NCI-H2196 treated with DMSO at 0.1 percent for 48 hours (cell line): ENCODE data around the gene LILRA6.
"Not testable (repeated sequence)": the region's sequence is repeated elsewhere in the genome, so short reads cannot be mapped to it uniquely, and the experiment has no call there.

Experiments used
- DNase-seq: peaks from one replicate; lab custom pipeline; 2025; ENCODE audit not compliant: unreplicated experiment; lab: John Stamatoyannopoulos, UW

The LILRA6 gene

DNA sequence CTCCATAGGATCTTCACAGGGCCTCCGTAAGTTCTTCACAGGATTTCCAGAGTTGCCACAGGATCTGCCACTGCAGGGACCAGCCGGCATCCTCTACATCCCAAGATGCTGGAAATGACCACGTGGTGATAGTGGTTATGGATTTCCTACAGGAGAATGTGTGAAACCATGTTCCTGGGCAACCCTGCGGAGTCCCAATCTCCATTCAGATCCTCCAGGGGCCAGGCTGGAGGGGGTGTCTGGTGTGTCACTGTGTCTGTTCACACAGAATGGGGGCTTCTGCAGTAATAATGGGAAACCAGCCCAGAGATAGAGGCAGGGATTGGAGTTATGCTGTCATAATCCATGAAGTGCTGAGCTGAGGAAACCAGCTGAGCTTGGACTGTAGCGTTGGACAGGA, 8.6 kb downstream of the LILRA6 start:
- DNase-seq, result no peak

DNA sequence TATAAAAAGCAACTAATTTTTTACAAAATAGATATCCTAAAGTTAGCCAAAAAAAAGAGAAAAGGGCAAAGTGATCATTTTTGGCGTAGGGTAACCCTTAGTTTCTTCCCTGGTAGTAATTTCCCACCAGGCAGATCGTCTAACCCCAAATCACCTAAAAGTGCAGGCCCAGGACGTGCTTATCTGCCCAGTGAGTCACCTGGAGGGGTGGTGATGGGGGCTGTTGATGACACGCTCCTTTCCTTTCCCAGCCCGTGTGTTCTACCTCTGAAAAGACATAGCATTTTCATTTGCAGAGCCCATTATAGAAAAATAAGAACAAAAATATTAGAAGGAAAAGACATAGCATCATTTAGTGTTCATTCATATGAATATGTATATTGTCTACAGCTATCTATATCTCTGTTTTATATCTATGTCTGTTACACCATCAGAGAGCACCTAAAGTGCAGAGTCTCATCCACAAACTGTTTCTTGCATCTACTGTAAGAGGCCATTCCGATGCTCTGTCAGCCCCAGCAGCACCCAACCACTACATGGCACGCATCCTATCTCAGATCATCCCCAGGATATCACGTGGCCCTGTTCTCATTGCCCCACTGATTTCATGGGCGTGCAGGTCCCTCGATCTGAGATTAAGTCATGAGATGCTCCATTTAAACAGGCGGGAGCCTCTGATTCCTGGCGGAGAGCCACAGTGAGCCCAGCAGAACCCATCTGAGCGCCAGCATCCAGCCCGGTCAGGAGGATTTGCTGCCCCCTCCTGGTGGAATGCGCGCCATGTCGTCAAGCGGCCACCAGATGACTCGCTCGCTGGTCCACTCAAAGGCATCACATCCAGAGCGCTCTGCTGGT, 11.3 kb downstream of the LILRA6 start:
- DNase-seq, result peak; percentile 78

DNA sequence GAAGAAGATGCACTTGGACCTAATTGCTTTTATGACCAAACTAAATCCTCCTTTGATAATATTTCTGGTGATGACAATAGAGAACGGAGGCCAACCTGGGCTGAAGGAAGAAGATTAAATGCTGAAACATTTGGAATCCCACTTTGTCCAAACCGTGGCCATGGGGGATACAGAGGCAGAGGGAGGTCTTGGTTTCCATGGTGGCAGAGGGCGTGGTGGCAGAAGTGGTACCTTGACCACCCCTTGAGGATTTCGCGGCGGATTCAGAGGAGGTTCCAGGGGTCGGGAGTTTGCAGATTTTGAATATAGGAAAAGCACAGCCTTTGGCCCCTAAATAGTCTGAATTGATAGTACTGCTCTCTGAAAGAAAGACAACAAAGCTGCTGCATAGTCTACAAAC, 12.6 kb downstream of the LILRA6 start:
- no peak for DNase-seq

DNA sequence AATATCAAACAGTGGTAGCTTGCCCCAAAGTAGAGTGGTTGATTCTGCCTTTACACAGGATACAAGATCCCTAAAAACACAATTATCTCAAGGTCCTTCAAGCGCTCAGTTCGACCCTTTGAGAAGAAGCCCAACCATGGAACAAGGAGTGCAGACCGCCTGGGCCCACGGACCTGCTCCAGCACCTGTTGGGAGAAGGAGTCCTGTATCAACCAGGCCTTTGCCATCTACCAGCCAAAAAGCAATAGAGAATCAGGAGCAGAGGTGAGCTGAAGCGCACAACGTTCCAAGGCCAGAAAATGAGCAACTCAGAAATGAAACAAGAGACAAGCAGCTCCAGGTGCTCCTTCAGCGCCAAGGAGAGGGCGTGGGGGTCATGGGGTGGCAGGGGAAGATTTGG, 13.4 kb downstream of the LILRA6 start:
- no peak for DNase-seq

DNA sequence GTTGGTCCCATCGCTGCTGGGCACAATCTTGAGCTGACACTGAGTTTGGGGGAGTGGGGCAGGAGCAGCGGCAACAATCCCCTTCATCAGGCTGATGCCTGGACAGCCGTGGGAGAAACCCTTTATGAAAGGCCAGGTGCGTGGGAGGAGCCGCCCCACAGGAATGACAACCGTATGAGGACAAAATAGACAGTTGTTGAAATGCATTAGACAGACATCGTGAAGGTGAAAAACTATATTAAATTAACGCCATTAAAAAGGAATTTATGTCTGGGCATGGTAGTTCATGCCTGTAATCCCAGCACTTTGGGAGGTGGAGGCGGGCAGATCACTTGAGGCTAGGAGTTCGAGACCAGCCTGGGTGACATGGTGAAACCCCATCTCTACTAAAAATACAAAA, 18.0 kb downstream of the LILRA6 start:
- DNase-seq, result not testable (repeated sequence)

DNA sequence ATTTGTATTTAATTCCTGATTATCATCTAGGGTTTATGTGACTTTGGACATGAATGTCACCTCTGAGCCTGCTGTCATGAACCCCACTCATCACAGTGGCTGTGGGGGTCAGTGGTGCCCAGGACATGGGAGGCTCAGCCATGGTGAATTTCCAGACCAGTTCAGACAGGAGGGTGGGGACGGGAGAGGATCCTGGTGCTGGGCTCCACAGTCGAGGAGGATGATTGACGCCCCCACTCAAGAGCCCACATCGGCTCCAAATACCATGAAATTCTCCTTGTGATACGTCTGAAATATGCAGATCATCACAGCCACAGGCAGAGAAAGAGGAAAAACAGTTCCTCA, 18.7 kb downstream of the LILRA6 start:
- not testable (repeated sequence) for DNase-seq

DNA sequence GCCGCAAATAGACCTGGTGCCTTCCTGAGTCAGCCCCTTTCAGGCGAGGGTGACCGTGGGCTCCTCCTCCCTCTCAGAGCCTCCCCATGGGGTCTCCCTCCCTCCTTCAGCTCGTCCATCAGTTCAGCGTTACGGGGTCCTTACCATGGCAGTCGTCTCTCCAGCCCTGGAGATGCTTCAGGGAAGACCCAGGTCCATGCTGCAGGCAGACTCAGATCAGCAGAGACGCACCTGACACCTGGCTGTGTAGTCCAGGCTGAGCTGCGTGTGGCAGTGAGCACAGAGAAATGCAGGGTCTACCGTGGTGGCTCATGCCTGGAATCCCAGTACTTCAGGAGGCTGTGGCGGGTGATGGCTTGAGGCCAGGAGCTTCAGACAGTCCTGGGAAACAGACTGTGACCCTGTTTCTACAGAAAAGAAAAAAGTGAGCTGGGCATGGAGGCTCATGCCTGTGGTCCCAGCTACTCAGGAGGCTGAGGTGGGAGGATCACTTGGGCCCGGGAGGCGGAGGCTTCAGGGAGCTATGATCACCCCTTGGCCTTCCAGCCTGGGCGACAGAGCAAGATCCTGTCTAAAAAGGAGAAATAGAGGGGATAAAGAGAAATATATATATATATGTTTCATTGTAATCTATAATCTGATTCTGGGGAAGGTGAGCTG, 19.2 kb downstream of the LILRA6 start:
- not testable (repeated sequence) for DNase-seq

DNA sequence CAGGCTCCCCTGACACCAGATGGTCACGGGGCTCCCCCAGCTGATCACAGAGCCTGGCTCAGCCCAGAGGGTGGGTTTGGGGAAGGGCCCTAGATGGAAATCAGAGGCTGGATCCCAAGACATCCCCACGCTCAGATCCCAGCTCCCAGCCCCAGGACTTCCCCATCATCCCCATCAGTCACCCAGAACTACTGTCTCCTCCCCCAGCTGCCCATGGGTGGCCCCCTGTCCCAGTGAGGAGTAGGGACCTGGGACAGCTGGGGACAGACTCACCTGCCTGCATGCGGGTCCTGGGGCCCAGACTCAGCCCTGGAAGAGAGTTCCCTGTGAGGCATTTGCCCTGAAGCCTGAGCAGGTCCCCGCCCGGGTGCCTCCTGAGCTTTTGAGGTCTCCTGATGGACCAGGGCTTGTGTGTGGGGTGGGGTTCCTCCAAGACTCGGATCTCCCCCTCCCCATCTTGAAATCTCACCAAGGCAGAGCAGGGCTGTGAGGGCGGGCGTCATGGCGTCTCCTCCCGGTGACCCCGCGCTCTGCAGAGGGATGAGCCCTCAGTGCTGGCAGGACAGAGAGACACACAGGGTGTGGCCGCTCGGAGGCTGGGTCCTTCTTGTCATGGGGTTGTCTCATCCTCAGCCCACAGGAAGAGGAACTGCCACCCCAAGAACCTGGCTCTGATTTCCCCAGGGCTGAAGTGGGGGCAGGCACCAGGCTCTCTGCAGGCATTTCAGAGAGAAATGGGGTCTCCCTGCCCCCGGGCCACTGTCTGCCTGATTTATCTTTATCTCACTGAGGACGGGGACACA, 19.9 kb downstream of the LILRA6 start, which contains the start of gene LILRB3:
Gene LILRB3, minus strand, starts transcription at position 534 of the 803 bp plus-strand sequence. Its CDS starts 31 bp downstream, at position 503.
- not testable (repeated sequence) for DNase-seq

DNA sequence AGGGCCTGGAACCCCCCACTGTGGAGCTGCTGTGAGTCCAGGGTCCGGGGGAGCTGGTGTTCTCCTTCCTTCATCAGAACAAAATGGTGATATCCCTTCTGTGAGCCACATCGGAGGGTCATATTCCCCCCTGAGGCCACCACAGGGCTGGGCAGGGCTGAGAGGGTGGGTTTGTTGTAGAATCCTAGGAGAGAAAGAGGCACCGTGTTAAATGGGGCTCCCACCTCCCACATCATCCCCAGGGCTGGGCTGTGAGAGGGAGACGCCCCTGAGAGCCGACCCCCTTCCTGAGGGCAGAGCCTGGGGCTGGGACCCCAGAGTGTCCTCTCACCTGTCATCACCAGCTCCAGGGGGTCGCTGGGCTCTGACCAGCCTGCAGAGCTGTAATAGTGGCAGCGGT, 20.6 kb downstream of the LILRA6 start:
- DNase-seq, result not testable (repeated sequence)

DNA sequence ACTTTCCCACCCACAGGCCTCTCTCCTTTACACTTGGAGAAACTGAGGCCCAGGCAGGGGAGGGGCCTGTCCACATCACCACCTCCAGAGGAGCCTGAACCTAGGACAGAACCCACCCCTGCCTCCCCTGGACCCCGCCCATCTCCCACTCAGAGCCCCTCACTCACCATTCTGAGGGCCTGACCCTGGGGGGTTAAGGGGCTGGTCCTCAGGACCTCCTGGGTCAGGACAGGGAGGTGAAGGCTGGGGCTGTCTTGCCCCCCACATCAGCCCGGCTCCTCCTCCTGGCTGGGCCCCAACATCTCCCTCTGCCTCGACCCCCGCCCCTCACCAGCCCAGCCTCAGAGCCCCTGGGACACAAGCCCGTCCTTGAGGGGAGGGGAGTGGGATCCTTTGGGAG, 22.9 kb downstream of the LILRA6 start:
- not testable (repeated sequence) for DNase-seq

DNA sequence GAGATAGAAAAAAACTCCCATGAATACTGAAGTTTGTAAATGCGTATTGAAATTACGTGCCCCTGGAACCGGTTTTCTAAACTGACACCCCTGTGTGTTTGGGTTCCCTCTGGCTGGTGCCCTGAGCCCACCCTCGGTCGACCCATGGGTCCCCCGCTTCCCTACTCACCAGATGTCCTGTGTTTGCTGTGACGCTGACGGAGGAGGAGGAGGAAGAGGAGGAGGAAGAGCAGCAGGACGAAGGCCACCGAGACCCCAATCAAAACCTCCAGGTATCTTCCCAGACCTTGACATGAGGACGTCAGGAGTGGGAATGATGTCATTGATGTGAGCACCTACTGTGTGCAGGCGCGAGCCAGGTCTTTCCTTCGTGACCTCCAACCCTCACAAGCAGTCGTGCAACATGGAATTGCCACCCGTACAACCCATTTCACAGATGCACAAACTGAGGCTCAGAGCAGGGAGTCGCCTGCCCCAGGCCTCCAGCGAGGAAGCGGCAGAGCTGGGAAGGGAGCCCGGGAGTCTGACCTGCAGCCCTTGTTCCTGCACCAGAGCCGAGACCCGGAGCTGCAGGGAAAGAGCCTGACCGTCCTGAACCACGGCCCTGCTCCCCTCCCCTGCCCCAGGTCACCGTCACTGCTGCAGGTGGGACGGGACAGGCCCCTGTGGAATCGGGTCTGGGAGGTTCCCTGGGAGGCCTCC, 23.5 kb downstream of the LILRA6 start:
- no peak for DNase-seq

DNA sequence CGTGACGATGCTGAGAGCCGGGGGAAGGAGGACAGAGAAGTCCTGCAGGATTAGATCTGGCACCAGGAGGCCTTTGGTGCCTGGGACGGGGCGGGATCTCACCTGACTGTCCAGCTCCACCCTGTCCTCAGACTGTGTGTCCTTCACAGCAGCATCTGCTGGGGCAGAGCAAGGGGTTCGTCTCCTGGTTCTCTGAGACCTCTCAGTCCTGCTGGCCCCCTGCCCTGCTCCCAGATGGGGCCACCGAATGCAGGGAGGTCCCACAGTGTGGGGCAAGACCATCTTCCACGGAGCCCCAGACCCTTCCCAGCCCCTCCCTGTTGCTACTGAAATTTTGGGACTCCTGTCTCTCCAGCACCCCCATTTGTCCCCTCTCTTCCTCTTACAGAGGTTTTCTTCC, 24.3 kb downstream of the LILRA6 start:
- no peak for DNase-seq

DNA sequence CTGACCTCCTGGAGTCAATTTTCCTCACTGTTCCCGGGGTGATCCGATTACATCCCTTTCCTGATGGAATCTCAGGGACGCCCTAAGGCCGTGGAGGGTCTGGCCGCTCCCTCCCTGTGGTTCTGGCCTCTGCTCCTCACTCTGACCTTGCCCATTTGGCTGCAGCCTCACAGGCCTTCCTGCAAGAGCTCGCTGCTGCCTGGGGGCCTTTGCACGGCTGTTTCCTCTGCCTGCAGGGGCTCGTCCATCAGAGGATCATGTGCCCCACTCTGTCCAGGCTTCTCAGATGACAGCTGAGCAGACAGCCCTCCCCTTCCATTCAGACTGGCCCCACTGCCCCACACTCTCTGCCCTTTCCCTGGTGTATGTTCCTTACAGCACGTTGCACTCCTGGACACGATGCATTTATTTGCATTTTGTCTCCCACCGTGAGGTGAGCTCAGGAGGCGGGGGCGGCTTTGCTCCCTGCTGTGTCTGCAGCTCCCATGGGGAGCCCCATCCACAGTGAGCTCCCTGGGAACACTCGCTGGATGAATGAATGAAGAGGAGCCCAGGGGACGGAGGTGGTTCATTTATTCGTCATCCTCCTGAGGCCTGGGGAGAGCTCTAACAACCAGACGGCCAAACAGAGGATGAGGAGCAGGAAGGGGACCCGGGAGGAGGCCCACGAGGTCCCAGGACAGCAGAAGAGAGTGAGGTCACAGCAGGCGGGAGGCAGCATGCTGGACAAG, 24.9 kb downstream of the LILRA6 start:
- not testable (repeated sequence) for DNase-seq

DNA sequence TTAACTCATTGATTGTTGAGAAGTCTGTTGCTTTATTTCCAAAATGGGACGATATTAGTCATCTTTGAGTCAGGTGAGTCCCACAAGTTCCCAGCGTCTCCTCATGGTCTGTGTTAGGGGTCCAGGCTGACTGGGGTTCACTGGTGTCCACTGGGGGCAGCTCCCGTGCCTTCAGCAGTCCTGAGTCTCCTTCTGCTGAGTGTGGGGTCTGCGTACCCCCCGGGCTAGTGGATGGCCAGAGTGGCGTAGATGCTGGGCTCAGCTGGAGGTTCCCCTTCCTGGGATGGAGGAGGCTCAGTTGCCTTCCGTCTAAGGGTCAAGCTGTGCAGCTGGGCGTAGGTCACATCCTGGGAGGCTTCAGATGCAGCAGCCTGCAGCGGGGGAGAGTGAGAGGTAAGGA, 25.7 kb downstream of the LILRA6 start:
- DNase-seq, result no peak

DNA sequence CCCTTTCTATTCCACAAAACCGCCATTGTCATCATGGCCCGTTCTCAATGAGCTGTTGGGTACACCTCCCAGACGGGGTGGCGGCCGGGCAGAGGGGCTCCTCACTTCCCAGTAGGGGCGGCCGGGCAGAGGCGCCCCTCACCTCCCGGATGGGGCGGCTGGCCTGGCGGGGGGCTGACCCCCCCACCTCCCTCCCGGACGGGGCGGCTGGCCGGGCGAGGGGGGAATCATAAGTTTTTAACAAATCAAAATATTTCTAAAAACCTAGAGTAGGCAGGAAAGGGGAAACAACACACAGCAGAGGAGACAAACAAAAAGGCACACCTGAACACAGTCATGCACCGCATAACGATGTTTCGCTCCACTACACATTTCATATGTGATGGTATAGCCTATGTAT, 27.9 kb downstream of the LILRA6 start:
- not testable (repeated sequence) for DNase-seq

DNA sequence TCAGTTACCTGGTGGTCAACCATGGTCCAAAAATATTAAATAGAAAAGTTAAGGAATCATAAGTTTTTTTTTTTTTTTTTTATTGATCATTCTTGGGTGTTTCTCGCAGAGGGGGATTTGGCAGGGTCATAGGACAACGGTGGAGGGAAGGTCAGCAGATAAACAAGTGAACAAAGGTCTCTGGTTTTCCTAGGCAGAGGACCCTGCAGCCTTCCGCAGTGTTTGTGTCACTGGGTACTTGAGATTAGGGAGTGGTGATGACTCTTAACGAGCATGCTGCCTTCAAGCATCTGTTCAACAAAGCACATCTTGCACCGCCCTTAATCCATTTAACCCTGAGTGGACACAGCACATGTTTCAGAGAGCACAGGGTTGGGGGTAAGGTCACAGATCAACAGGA, 28.4 kb downstream of the LILRA6 start:
- DNase-seq, result not testable (repeated sequence)

DNA sequence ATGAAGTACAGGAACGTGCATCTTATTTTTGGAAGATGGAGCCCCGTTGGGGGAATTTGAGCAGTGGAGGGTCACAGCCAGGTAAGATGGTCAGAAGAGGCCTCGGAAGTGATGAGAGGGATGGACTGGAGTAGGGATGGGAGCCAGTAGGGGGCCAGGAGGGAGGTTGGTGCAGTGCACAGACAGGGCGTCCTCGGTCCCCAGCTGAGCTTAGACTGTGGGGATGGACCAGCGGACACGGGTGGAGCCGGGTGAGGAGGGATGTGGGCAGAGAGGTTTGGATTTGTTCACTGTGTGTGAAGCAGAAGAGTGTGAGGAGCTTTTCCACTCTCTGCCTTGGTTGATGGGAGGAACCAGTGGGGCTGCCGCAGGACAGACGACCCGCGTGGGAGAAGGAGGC, 31.4 kb downstream of the LILRA6 start:
- DNase-seq, result no peak

DNA sequence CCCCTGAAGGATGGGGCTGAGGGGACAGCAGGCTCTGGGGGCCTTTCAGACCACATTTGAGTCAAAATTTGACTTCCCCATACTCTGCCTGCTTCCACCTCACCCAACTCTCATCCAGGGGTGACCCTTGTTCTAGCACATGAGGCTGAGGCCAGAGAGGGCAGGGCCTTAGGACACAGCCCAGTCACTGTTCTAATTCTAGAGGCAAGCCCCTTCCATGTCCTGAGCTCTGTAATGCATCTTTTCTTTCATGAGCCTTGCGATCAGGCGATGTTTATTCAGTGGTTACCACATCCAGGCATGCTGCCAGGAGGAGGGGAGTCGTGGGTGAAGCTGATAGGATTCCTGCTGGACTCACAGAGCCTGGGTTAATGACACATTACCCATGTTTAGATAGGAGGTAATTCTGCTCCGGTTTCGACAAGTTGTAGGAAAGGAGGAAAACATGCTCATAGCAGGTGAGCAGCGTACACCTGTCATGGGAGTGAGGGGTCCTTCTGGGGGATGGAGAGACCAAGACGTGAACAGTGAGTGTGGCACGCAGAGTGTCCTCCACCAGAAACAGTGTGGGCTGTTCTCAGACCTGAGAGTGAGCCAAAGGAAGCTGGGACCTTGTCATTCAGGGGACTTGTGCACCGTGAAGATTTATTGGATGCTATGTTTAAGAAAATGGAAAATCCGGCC, 32.6 kb downstream of the LILRA6 start:
- DNase-seq, result peak; percentile 88

DNA sequence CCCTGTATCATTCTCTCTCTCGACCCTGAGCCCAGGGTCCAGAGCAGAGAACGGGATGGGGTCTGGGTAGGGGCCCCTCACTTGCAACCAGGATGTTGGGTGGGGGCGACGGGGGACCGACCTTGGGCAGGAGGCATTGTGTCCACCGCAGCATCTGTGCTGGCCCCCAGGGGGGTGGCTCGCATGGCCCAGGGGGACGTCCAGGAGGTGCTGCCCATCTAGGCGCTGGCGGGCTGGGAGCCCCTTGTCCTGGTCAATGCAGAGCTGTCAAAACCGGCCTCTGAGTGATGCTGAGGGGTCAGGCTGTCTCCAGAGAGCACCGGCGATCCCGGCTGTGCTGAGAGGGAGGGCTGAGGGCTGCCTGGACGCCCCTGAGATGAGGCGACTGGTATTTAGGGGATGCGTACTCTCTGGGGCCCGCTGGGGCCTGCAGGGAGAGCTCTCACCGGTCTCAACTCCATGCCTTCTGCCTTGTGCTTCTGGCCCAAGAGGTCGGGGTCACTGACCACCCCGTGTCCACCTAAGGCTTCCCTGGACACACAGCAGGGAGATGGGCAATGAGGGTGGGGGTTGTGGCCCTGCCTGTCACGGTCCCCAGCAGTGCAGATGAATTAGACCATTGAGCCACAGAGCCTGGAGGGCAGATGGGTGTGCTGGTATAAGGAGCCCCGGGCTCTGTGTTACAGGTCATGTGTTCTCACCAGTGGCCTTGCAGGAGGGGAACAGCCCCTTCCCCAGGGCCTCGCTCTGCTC, 33.4 kb downstream of the LILRA6 start:
- no peak for DNase-seq
